GM12892 (cell line): ENCODE measurements around the gene TMEM106C. TPM values are rescaled to one million over a fixed set of nuclear protein-coding genes. Genes with fewer than 3 reads are reported as not detected.

Source experiments
- DNase-seq: peaks from one replicate; pipeline ENCODE4 v3.0.0; 2011; ENCODE audit not compliant: insufficient read length
- FAIRE-seq: peaks from 2 replicates; lab custom pipeline; 2011; peaks lifted over from hg19 to GRCh38; lab: Jason Lieb, UNC
- POLR2A ChIP-seq: IDR thresholded peaks from 2 replicates; pipeline ENCODE4 v1.6.1; 2011; ENCODE audit warnings: low read depth, low read length, control low read depth
- POLR2AphosphoS5 ChIP-seq: IDR thresholded peaks from 2 replicates; pipeline ENCODE4 v1.6.1; 2011; ENCODE audit warnings: low read depth, low read length, control low read depth
- TAF1 ChIP-seq: IDR thresholded peaks from 2 replicates; pipeline ENCODE4 v1.6.1; 2011; ENCODE audit warnings: low read depth, mild to moderate bottlenecking, control low read depth, low read length, borderline replicate concordance
- polyA plus RNA-seq: library from polyadenylated mRNA; unstranded; fragments of >200 nt; gene quantifications from one replicate; pipeline ENCODE4 v1.2.1, GENCODE V29; 2012; ENCODE audit warnings: missing spikeins, inconsistent platforms; ENCODE audit not compliant: missing spikeins

TMEM106C gene
- 118 TPM for polyA plus RNA-seq

GRCh38 chr12:47963340-47964040 is at the start of gene TMEM106C:
Gene TMEM106C (plus strand): TSS chr12:47963596. CDS start chr12:47964237, 641 bp downstream.
- DNase-seq = peak; percentile 98
- peak; percentile 99 for FAIRE-seq
- peak; percentile 67; the same call in 1 of the 2 replicates for TF ChIP-seq POLR2A
- TF ChIP-seq TAF1 = 0 out of 2 replicates have a peak, but pooled peaks have one; percentile 20
- peak; percentile 26; the same call in 1 of the 2 replicates for TF ChIP-seq POLR2AphosphoS5

- TF ChIP-seq POLR2AphosphoS5 (no peak), POLR2A (no peak), TAF1 (no peak)
- no peak for FAIRE-seq
- DNase-seq = no peak
Observed at GRCh38 chr12:47920913-47921312, 42.5 kb upstream of the TMEM106C start.

DNA sequence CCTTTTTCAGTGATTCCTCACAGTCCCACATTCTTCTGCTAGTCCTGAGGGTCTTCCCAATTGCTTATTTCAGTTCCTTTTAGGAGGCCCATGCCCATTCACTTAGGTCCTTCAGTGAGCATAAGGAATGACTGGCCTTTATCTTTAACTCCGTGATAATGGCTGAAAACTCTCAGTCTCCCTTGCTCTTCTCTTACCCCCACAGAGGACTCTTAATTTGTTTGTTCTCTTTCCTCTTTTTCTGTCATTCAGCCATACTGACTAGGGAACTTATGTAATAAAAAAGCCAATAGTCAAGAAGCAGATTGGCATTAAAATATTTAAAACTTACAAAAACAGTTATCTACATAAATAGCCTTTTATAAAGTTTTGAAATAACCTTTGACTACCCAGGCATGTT is 41.5 kb upstream of the TMEM106C start:
- DNase-seq (no peak), FAIRE-seq (no peak)
- no peak for TF ChIP-seq TAF1
- no peak for TF ChIP-seq POLR2A
- TF ChIP-seq POLR2AphosphoS5 = no peak

DNA sequence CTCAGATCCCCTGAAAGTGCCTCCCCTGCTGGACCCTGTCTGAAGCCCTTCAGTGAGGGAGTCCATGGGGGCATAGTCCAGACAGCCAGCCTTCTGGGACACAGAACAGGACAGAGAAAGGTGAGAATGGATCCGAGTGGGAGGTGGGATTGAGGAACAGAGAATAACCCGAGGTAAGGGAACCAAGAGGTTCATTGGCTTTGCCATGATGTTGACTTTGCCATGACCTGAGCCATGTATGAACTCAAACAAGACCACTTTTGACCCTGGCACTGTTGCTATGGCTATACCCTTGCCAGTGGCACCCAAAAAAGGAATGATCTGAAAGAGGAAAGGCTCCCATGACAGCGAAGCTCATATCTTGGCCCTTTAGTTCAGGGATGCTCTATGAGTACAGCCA is 36.0 kb upstream of the TMEM106C start:
- DNase-seq (no peak), FAIRE-seq (no peak)
- TF ChIP-seq TAF1 (no peak), POLR2A (no peak), POLR2AphosphoS5 (no peak)

DNA sequence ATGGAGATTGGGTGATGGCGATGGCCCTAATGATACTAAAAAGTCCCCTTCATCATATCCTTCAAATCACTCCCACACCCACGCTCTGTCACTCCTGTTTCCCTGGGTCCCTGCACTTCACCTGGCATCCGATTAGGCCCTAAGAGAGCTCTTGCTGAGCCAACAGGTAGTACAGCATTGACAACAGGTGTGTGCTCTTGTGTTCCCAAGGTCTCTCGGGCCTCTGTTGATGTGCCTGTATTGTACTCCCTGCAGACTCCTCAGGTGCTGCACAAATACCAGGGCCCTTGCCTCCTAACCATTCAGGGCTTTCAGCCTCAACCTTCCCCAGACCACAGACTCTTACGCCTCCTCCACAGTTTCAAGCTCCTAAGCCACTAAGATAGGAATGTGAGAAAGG is 32.8 kb upstream of the TMEM106C start:
- no peak for TF ChIP-seq TAF1
- no peak for TF ChIP-seq POLR2AphosphoS5
- TF ChIP-seq POLR2A = no peak
- no peak for DNase-seq
- FAIRE-seq = no peak

GRCh38 chr12:47931187-47931586 is 32.2 kb upstream of the TMEM106C start:
- FAIRE-seq (no peak), DNase-seq (no peak)
- TF ChIP-seq POLR2AphosphoS5 = no peak
- TF ChIP-seq TAF1 = no peak

DNA sequence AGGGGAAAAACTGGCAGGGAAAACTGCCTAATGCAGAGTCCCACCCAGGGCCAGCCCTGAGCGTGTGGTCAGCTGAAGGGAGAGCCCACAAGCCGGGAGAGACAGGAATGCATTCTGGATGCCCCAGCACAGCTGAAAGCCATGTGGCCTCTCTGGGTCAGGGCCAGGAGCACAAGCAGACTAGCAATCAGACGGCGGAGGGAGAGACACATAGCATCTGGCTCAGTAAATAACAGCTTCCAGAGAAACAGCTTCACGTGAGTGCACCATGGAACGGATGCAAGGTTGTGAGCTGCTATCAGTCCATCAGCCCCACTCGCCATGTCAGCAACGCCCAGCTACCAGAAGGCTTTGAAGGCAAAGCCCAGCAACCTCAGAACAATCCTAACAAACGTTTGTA is 28.2 kb upstream of the TMEM106C start:
- TF ChIP-seq POLR2AphosphoS5 (no peak), POLR2A (no peak), TAF1 (no peak)
- FAIRE-seq (no peak), DNase-seq (no peak)

- no peak for DNase-seq
- no peak for FAIRE-seq
- TF ChIP-seq TAF1 (no peak), POLR2AphosphoS5 (no peak), POLR2A (no peak)
Observed at GRCh38 chr12:47938093-47938492, 25.3 kb upstream of the TMEM106C start.

DNA sequence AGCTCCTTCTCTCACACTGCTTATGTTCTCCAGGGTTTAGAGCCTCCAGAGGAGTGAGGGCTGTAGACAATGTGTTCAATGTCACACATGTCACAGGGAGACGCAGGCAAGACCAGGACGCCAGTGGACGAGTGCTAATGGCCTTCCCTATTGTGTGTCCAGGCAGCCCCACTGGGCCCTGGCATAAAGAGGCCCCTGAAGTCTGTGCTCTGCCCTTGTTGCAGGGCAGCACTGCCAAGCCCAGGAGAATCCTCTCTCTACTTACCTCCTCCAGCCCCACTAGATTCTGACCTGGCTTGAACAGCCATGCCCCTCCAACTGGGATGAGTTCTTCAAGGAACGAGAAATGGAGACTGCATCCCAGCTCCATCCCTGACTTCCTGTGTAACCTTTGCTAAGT is 24.8 kb upstream of the TMEM106C start:
- no peak for DNase-seq
- TF ChIP-seq POLR2A = no peak
- TF ChIP-seq POLR2AphosphoS5 = no peak
- no peak for TF ChIP-seq TAF1
- FAIRE-seq = no peak

DNA sequence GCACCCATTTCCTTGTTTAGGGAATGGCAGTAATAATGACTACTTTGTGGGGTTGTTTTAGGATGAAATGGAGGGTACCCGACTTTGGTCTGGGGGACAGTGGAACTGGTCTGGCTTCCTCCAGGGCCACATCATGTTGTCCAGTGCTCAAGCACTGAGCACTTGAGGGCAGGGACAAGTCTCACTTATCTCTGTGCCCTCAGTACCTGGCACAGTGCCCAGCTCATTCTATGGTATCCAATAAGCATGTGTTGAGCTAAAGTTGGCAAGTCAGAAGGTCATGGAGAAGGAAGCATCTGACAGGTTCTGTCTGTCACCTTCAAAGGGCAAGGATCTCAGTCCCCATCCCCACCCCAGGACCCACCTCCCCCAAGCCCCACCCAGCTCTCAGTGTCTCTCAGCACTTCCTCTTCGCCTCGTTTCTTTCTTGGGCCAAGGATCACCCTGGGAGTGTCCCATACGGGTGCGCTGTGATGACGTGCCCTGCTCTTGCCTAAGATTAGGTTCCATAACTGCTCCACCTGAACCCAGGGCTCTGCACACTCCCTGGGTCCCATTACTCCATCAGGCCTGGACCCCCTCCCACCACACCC is 24.3 kb upstream of the TMEM106C start:
- no peak for DNase-seq
- no peak for TF ChIP-seq POLR2AphosphoS5
- no peak for TF ChIP-seq POLR2A
- TF ChIP-seq TAF1 = no peak
- FAIRE-seq = no peak

DNA sequence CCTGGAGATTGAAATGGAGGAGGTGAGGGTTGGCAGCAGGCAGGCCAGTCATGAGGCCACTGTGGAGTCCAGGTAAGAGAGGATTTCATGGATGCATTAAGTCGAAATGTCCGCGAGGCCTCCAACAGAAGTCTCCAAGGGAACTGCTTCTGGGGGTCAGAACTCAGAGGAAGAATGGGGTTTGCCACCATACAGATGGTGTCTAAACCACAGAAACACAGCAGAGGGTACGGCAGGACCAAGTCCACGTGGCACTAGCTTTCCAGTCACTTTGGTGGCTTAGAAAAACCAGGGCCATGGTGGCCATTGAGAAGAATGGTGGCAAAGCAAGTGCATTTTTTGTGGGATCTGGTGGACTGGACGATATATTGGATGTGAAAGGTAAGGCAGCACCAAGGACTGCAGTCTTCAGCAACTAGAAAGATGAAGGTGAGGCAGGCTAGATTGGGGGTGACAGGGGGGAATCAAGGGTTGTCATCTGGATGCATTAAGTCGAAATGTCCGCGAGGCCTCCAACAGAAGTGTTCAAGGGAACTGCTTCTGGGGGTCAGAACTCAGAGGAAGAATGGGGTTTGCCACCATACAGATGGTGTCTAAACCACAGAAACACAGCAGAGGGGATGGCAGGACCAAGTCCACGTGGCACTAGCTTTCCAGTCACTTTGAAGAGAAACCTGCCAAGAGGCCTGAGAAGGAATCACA is 22.5 kb upstream of the TMEM106C start:
- TF ChIP-seq POLR2A (no peak), POLR2AphosphoS5 (no peak), TAF1 (no peak)
- DNase-seq (no peak), FAIRE-seq (peak; percentile 14)

- TF ChIP-seq POLR2AphosphoS5 (no peak), POLR2A (no peak), TAF1 (no peak)
- no peak for FAIRE-seq
Observed at GRCh38 chr12:47941475-47941780, 22.0 kb upstream of the TMEM106C start.

More at GRCh38 chr12:47941475-47941780, 22.0 kb upstream of the TMEM106C start:
- DNase-seq = no peak
